ENCODE results near the gene DDX18. TPM values are rescaled to one million over a fixed set of nuclear protein-coding genes. Genes with fewer than 3 reads are reported as not detected.

The DDX18 gene
- total RNA-seq, 4 donors from 2014 or later = 30.2 to 82.7 (median 53.3) TPM

GRCh38 chr2:117862459-117862858 is 48.0 kb downstream of the DDX18 start:
- no peak for TF ChIP-seq POLR2A (IDR thresholded peaks at IDR 0.05)
- no peak for TF ChIP-seq CTCF (IDR thresholded peaks at IDR 0.05)

GRCh38 chr2:117875786-117876185 is 61.3 kb downstream of the DDX18 start:
- intact Hi-C loops (cut with DNase I; ENCODE audit: low total_unique reads) = no loop called here
- Histone ChIP-seq H3K36me3 (no peaks in the 10 kb centered on the region), H3K9me3 (no peaks in the 10 kb centered on the region), H3K4me3 (no peak overlapping the region), H3K27me3 (no peaks in the 10 kb centered on the region), H3K4me1 (no peaks in the 10 kb centered on the region), H3K27ac (no peak overlapping the region)
- TF ChIP-seq POLR2A (IDR thresholded peaks at IDR 0.05) (no peak), CTCF (IDR thresholded peaks at IDR 0.05) (no peak)
- no peak for DNase-seq

More at GRCh38 chr2:117862459-117862858, 48.0 kb downstream of the DDX18 start:
- DNase-seq = no peak
- Histone ChIP-seq H3K4me1 (no peaks in the 10 kb centered on the region), H3K27me3 (no peaks in the 10 kb centered on the region), H3K27ac (no peak overlapping the region), H3K36me3 (no peaks in the 10 kb centered on the region), H3K4me3 (no peak overlapping the region), H3K9me3 (no peaks in the 10 kb centered on the region)
- intact Hi-C loops (cut with DNase I; ENCODE audit: low total_unique reads) = no loop called here

- DNase-seq = no peak
- Histone ChIP-seq H3K27me3 (no peaks in the 10 kb centered on the region), H3K27ac (no peak overlapping the region), H3K4me1 (no peaks in the 10 kb centered on the region), H3K36me3 (no peaks in the 10 kb centered on the region), H3K9me3 (no peaks in the 10 kb centered on the region), H3K4me3 (no peak overlapping the region)
- TF ChIP-seq CTCF (IDR thresholded peaks at IDR 0.05) (no peak), POLR2A (IDR thresholded peaks at IDR 0.05) (no peak)
- intact Hi-C loops (cut with DNase I; ENCODE audit: low total_unique reads) = no loop called here
Observed at GRCh38 chr2:117879003-117879402, 64.5 kb downstream of the DDX18 start.

Other genes with a start within 250 kb of the DDX18 start
- 10 to 100 TPM in 3 of 4 donors, 1 to 10 TPM in 1; 6.5 to 45.5 (median 32.7) TPM for gene CCDC93, start 199.4 kb downstream of the DDX18 start, total RNA-seq

All from uterus (tissue), 4 donors.